Kidney (tissue), 22 donors: Measurements from ENCODE around the gene ATG12. TPM values are rescaled to one million over a fixed set of nuclear protein-coding genes. Genes with fewer than 3 reads are reported as not detected.
"Not testable (repeated sequence)": the region's sequence is repeated elsewhere in the genome, so short reads cannot be mapped to it uniquely, and the experiment has no call there.

ENCODE experiments used
- DNase-seq, 5 donors: peaks; one replicate each; pipeline ENCODE4 v3.0.0-alpha.2; 2013 to 2020
- FAIRE-seq: peaks from 2 replicates; lab custom pipeline; 2012; peaks lifted over from hg19 to GRCh38; lab: Jason Lieb, UNC
- H3K27ac ChIP-seq, 2 donors: one replicate each; pipeline ENCODE4 v1.7.0; 2013; ENCODE audit warnings: low read depth in 2 of 2, low read length in 2 of 2, inconsistent platforms in 1 of 2
- H3K27me3 ChIP-seq: one replicate; pipeline ENCODE4 v1.7.1; 2013; ENCODE audit warnings: low read length, inconsistent platforms; ENCODE audit not compliant: control insufficient read depth, insufficient read depth
- H3K36me3 ChIP-seq, 3 donors: one replicate each; pipeline versions ENCODE4 v1.7.0 to v1.7.1; 2013; ENCODE audit warnings: low read length in 3 of 3, control low read depth in 1 of 3, inconsistent platforms in 1 of 3; ENCODE audit not compliant: insufficient read depth in 3 of 3, control insufficient read depth in 2 of 3
- H3K4me1 ChIP-seq, 3 donors: one replicate each; pipeline versions ENCODE4 v1.7.0 to v1.7.1; 2013; ENCODE audit warnings: low read length in 3 of 3, inconsistent platforms in 1 of 3, low read depth in 1 of 3; ENCODE audit not compliant: control insufficient read depth in 2 of 3, insufficient read depth in 2 of 3
- H3K4me3 ChIP-seq, 3 donors: one replicate each; pipeline versions ENCODE4 v1.7.0 to v1.8.1; 2013; ENCODE audit warnings: low read length in 3 of 3, control low read depth in 1 of 3, inconsistent platforms in 1 of 3
- H3K9ac ChIP-seq, 3 donors: one replicate each; pipeline versions ENCODE4 v1.7.0 to v1.7.1; 2013; ENCODE audit warnings: low read length in 3 of 3, control low read depth in 1 of 3, inconsistent platforms in 1 of 3
- H3K9me3 ChIP-seq, 3 donors: one replicate each; pipeline versions ENCODE4 v1.7.0 to v1.7.1; 2013; ENCODE audit warnings: low read length in 3 of 3, control low read depth in 1 of 3, inconsistent platforms in 1 of 3; ENCODE audit not compliant: control insufficient read depth in 2 of 3, insufficient read depth in 1 of 3
- intact Hi-C: fragments of 100-400 bp; cut with DNase I; formaldehyde crosslinking; loops from one replicate; pipeline ENCODE4 v1.11.1; 2022
- long read RNA-seq, 10 donors: library from polyadenylated mRNA in 1 of 10; unstranded in 1 of 10; transcript quantifications; one replicate each; pipeline ENCODE4 v2.0.0 and lab custom pipeline, GENCODE V29; 2021 to 2026
- polyA plus RNA-seq: library from polyadenylated mRNA; stranded (reverse); fragments of 350-450 nt; fragmentation: Illumina TruSeq; extraction: RNeasy Lipid Tissue Mini Kit (QIAGEN cat#74804); gene quantifications from one replicate; pipeline ENCODE4 v1.2.3, GENCODE V29; 2014; ENCODE audit warnings: low read depth, low replicate concordance; ENCODE audit not compliant: insufficient read depth
- total RNA-seq: library from RNA; stranded (reverse); fragmentation: NEBNext Ultra II Directional; extraction: Animal tissue kit (Norgen Biotek cat#: 25700); gene quantifications from one replicate; pipeline ENCODE4 v1.2.1, GENCODE V29; 2021
- TF ChIP-seq, protein P1 (sequence below): IDR thresholded peaks from 3 replicates; pipeline ENCODE4 v1.5.1; 2012; ENCODE audit warnings: mild to moderate bottlenecking, moderate library complexity, borderline replicate concordance; ENCODE audit not compliant: insufficient read depth; ENCODE audit errors: extremely low read depth
- donor health status: control.
- donor health status: control.
- donor health status: control.
- donor health status: control.
- donor health status: control.
- donor health status: DM: yes; HTN: yes; CAD: no.
- donor health status: Normal renal cell carcinoma (clear cell type).

Gene ATG12
- 30.1 TPM for total RNA-seq
- polyA plus RNA-seq = 26.3 TPM
- long read RNA-seq, donor 1, full-length matches to known transcripts = 21 of 21 reads
- long read RNA-seq, donor 1, partial matches to known transcripts = 0 of 21 reads
- long read RNA-seq, donor 1, other reads (novel, unspliced or antisense) = 0 of 21 reads
- long read RNA-seq, donor 2, full-length matches to known transcripts = 12 of 12 reads
- long read RNA-seq, donor 2, partial matches to known transcripts = 0 of 12 reads
- long read RNA-seq, donor 2, other reads (novel, unspliced or antisense) = 0 of 12 reads
- long read RNA-seq, donor 3, full-length matches to known transcripts = 25 of 136 reads
- long read RNA-seq, donor 3, partial matches to known transcripts = 6 of 136 reads
- long read RNA-seq, donor 3, other reads (novel, unspliced or antisense) = 105 of 136 reads
- long read RNA-seq, donor 4, full-length matches to known transcripts = 19 of 19 reads
- long read RNA-seq, donor 4, partial matches to known transcripts = 0 of 19 reads
- long read RNA-seq, donor 4, other reads (novel, unspliced or antisense) = 0 of 19 reads
- long read RNA-seq, donor 5, full-length matches to known transcripts = 3 of 3 reads
- long read RNA-seq, donor 5, partial matches to known transcripts = 0 of 3 reads
- long read RNA-seq, donor 5, other reads (novel, unspliced or antisense) = 0 of 3 reads
- long read RNA-seq, donor 6, full-length matches to known transcripts = 33 of 214 reads
- long read RNA-seq, donor 6, partial matches to known transcripts = 173 of 214 reads
- long read RNA-seq, donor 6, other reads (novel, unspliced or antisense) = 8 of 214 reads
- long read RNA-seq, donor 7, full-length matches to known transcripts = 22 of 30 reads
- long read RNA-seq, donor 7, partial matches to known transcripts = 1 of 30 reads
- long read RNA-seq, donor 7, other reads (novel, unspliced or antisense) = 7 of 30 reads
- long read RNA-seq, donor 8, full-length matches to known transcripts = 17 of 17 reads
- long read RNA-seq, donor 8, partial matches to known transcripts = 0 of 17 reads
- long read RNA-seq, donor 8, other reads (novel, unspliced or antisense) = 0 of 17 reads
- long read RNA-seq, donor 9, full-length matches to known transcripts = 10 of 60 reads
- long read RNA-seq, donor 9, partial matches to known transcripts = 0 of 60 reads
- long read RNA-seq, donor 9, other reads (novel, unspliced or antisense) = 50 of 60 reads
- long read RNA-seq, donor 10, full-length matches to known transcripts = 17 of 17 reads
- long read RNA-seq, donor 10, partial matches to known transcripts = 0 of 17 reads
- long read RNA-seq, donor 10, other reads (novel, unspliced or antisense) = 0 of 17 reads

DNA sequence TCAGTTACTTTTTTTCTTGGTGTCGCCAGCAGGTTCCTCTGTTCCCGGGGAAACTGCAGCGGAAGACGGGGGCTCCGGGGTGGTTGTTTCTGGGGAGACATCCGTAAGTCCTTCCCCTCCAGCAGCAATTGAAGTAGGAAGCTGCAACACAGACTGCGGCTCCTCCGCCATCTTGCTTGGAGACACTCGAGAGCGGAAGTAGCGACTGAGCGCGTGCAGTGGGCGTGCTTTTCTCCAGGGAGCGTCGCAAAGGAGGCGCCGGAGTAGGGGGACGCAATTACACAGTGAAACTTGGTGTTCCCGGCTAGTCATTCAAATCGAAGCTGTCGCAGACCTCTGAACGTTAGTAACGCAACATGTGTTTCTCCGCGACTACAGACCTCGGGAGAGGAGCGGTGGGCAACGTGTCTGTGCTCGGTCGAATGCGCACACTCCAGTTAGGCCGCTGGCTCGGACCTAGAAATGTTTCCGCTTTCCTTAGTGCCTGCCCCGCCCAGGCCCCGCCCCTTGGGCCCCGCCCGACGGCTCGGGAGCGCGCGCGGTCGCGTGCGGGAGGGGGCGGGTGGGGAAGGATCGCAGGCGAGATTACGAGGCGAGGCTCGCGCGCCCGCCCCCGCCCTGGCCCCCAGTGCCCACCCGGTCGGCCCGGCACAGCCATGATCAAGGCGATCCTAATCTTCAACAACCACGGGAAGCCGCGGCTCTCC lies at the start of gene ATG12, which contains the start of gene AP3S1:
Gene ATG12 (minus strand): TSS at position 184 of the 707 bp plus-strand sequence. CDS start 13 bp downstream, at position 171.
Gene AP3S1 (plus strand): TSS at position 554 of the 707 bp plus-strand sequence. CDS start 103 bp downstream, at position 657.
- Histone ChIP-seq H3K4me3 (peak within 1 kb of the TSS; percentile 92 to 96 (median 93)), H3K9ac (peak within 1 kb of the TSS; percentile 82 to 93 (median 92)), H3K27ac (peak within 1 kb of the TSS; percentile 95 to 98), H3K9me3 (no peaks in the 10 kb centered on the region), H3K4me1 (peaks cover 0 to 19% (median 15%) of the 10 kb centered on the region in 3 donors), H3K36me3 (peaks cover 3 to 7% (median 4%) of the 10 kb centered on the region in 3 donors), H3K27me3 (no peaks in the 10 kb centered on the region)
- DNase-seq = peak; percentile 94 to 98 (median 97)
- TF ChIP-seq, protein P1, sequence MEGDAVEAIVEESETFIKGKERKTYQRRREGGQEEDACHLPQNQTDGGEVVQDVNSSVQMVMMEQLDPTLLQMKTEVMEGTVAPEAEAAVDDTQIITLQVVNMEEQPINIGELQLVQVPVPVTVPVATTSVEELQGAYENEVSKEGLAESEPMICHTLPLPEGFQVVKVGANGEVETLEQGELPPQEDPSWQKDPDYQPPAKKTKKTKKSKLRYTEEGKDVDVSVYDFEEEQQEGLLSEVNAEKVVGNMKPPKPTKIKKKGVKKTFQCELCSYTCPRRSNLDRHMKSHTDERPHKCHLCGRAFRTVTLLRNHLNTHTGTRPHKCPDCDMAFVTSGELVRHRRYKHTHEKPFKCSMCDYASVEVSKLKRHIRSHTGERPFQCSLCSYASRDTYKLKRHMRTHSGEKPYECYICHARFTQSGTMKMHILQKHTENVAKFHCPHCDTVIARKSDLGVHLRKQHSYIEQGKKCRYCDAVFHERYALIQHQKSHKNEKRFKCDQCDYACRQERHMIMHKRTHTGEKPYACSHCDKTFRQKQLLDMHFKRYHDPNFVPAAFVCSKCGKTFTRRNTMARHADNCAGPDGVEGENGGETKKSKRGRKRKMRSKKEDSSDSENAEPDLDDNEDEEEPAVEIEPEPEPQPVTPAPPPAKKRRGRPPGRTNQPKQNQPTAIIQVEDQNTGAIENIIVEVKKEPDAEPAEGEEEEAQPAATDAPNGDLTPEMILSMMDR = no peak
- intact Hi-C loops = no loop called here
- FAIRE-seq = no peak

- peak; percentile 11 for FAIRE-seq
- no peak overlapping the region for H3K4me3 ChIP-seq
Observed at GRCh38 chr5:115888027-115888426, 46.7 kb upstream of the ATG12 start.

DNA sequence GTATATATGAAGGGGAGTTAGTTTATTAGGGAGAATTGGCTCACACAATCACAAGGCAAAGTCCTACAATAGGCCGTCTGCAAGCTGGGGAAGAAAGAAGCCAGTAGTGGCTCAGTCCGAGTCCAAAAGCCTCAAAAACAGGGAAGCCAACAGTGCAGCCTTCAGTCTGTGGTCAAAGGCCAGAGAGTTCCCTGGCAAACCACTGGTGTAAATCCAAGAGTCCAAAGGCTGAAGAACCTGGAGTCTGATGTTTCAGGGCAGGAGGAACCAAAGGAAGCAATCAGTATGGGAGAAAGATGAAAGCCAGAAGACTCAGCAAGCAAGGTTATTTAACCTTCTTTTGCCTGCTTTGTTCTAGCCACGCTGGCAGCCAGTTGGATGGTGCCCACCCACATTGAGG lies 43.8 kb upstream of the ATG12 start:
- peak; percentile 11 for FAIRE-seq
- H3K4me3 ChIP-seq, H3K4me1 ChIP-seq, H3K9ac ChIP-seq, H3K27me3 ChIP-seq, intact Hi-C loops, H3K36me3 ChIP-seq, H3K9me3 ChIP-seq, DNase-seq, H3K27ac ChIP-seq: not testable (repeated sequence)

More at GRCh38 chr5:115888027-115888426, 46.7 kb upstream of the ATG12 start:
- Histone ChIP-seq H3K9ac (no peak overlapping the region), H3K36me3 (no peaks in the 10 kb centered on the region), H3K27ac (no peak overlapping the region), H3K4me1 (no peaks in the 10 kb centered on the region), H3K27me3 (no peaks in the 10 kb centered on the region), H3K9me3 (no peaks in the 10 kb centered on the region)
- peak in 1 of 5 donors; percentile 29 for DNase-seq
- TF ChIP-seq, protein P1 = no peak
- intact Hi-C loops = no loop called here
